Testis (tissue), 3 donors: ENCODE data around the gene KMT2A. TPM values are rescaled to one million over a fixed set of nuclear protein-coding genes. Genes with fewer than 3 reads are reported as not detected.

ENCODE experiments used
- DNase-seq: peaks from one replicate; pipeline ENCODE4 v3.0.0-alpha.2; 2019
- H3K27ac ChIP-seq, 2 donors: fragments of 200-600 bp; sonication (generic); one replicate each; pipeline ENCODE4 v1.5.1; 2019
- H3K27me3 ChIP-seq: fragments of 200-600 bp; sonication (generic); one replicate; pipeline ENCODE4 v1.5.1; 2019
- H3K36me3 ChIP-seq: fragments of 200-600 bp; sonication (generic); one replicate; pipeline ENCODE4 v1.5.1; 2017; ENCODE audit warnings: low read depth; ENCODE audit errors: missing control alignments
- H3K4me1 ChIP-seq: fragments of 200-600 bp; sonication (generic); one replicate; pipeline ENCODE4 v1.5.1; 2019
- H3K4me3 ChIP-seq, 2 donors: fragments of 200-600 bp; sonication (generic); one replicate each; pipeline ENCODE4 v1.5.1; 2017 to 2019
- H3K9me3 ChIP-seq: fragments of 200-600 bp; sonication (generic); one replicate; pipeline ENCODE4 v1.5.1; 2017
- POLR2A ChIP-seq: fragments of 450-650 bp; IDR thresholded peaks from one replicate; pipeline ENCODE4 v1.6.1; 2017; ENCODE audit warnings: antibody characterized with exemption, mild to moderate bottlenecking, moderate library complexity
- WGBS, 2 donors: methylation state at CpG; one replicate each; pipeline ENCODE4 v1.1.5; 2018; 5-methylcytosine and 5-hydroxymethylcytosine counted together
- intact Hi-C: fragments of 100-400 bp; cut with DNase I; formaldehyde crosslinking; loops from one replicate; pipeline ENCODE4 v1.15.1; 2023; ENCODE audit warnings: low total_unique reads
- polyA plus RNA-seq: library from polyadenylated mRNA; stranded (reverse); fragments of 350-450 nt; fragmentation: Illumina TruSeq; extraction: RNeasy Lipid Tissue Mini Kit (QIAGEN cat#74804); gene quantifications from one replicate; pipeline ENCODE4 v1.2.3, GENCODE V29; 2014; ENCODE audit warnings: low read depth, low replicate concordance; ENCODE audit not compliant: insufficient read depth
- total RNA-seq, 2 donors: library from RNA; depleted of rRNA; stranded (reverse); fragments of >200 nt; gene quantifications; one replicate each; pipeline ENCODE4 v1.2.3, GENCODE V29; 2016
- TF ChIP-seq, protein P1 (sequence below), 3 experiments: fragments of 450-650 bp in 2 of 3; fragments of 200-600 bp in 1 of 3; sonication (generic) in 1 of 3; IDR thresholded peaks; one replicate each; pipeline ENCODE4 v1.5.1; 2016 to 2019; ENCODE audit warnings: antibody characterized with exemption in 3 of 3, mild to moderate bottlenecking in 2 of 3, moderate library complexity in 1 of 3

The KMT2A gene
- total and polyA plus RNA-seq, 3 donors from 2014 or later, result 22.7 to 107 (median 106) TPM

- Histone ChIP-seq H3K36me3 (no peaks in the 10 kb centered on the region), H3K27ac (no peak overlapping the region), H3K4me1 (peaks cover 18% of the 10 kb centered on the region), H3K9me3 (no peaks in the 10 kb centered on the region), H3K27me3 (no peaks in the 10 kb centered on the region), H3K4me3 (no peak overlapping the region)
- TF ChIP-seq, protein P1, sequence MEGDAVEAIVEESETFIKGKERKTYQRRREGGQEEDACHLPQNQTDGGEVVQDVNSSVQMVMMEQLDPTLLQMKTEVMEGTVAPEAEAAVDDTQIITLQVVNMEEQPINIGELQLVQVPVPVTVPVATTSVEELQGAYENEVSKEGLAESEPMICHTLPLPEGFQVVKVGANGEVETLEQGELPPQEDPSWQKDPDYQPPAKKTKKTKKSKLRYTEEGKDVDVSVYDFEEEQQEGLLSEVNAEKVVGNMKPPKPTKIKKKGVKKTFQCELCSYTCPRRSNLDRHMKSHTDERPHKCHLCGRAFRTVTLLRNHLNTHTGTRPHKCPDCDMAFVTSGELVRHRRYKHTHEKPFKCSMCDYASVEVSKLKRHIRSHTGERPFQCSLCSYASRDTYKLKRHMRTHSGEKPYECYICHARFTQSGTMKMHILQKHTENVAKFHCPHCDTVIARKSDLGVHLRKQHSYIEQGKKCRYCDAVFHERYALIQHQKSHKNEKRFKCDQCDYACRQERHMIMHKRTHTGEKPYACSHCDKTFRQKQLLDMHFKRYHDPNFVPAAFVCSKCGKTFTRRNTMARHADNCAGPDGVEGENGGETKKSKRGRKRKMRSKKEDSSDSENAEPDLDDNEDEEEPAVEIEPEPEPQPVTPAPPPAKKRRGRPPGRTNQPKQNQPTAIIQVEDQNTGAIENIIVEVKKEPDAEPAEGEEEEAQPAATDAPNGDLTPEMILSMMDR (IDR thresholded peaks at IDR 0.05), result no peak
- TF ChIP-seq POLR2A, result no peak
- intact Hi-C loops, result no loop called here
- peak; percentile 56 for DNase-seq
- WGBS, 2 donors, result 55 to 66% methylated on average over 3 of the region's 3 CpGs
Measured at GRCh38 chr11:118503216-118503615, 66.9 kb downstream of the KMT2A start.

- TF ChIP-seq, protein P1 (IDR thresholded peaks at IDR 0.05), result no peak
- no peak for TF ChIP-seq POLR2A
- no peaks in the 10 kb centered on the region for H3K27me3 ChIP-seq
- no peak for DNase-seq
- no peak overlapping the region for H3K4me3 ChIP-seq
- peaks cover 3% of the 10 kb centered on the region for H3K4me1 ChIP-seq
- intact Hi-C loops, result no loop called here
- no peak overlapping the region for H3K27ac ChIP-seq
- no peaks in the 10 kb centered on the region for H3K9me3 ChIP-seq
- WGBS, 2 donors, result 88 to 92% methylated on average over 5 of the region's 5 CpGs
- no peaks in the 10 kb centered on the region for H3K36me3 ChIP-seq
Measured at GRCh38 chr11:118511601-118512000, 75.3 kb downstream of the KMT2A start.

- no peak for DNase-seq
- H3K4me3 ChIP-seq, result no peak overlapping the region
- no peaks in the 10 kb centered on the region for H3K4me1 ChIP-seq
- H3K27me3 ChIP-seq, result no peaks in the 10 kb centered on the region
- no peak overlapping the region for H3K27ac ChIP-seq
- no peaks in the 10 kb centered on the region for H3K36me3 ChIP-seq
- TF ChIP-seq, protein P1 (IDR thresholded peaks at IDR 0.05), result no peak
- no peak for TF ChIP-seq POLR2A
- intact Hi-C loops, result no loop called here
- WGBS, 2 donors, result 87 to 89% methylated on average over 7 of the region's 7 CpGs
- H3K9me3 ChIP-seq, result no peaks in the 10 kb centered on the region
Measured at GRCh38 chr11:118514103-118514502, 77.8 kb downstream of the KMT2A start.

DNA sequence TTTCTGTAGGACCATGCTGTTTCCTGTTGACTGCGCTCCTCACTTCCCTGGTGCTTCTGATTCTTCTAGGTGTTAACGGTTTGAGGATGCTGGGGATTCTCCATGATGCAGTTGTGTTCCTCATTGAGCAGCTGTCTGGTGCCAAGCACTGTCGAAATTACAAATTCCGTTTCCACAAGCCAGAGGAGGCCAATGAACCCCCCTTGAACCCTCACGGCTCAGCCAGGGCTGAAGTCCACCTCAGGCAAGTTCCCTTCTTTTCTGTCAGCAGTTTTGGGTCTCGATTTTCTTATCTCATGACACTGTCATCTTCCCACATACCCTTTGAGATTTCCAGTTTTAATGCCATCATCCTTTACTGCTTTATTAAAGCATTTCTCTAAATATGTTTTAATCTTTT is 83.3 kb downstream of the KMT2A start:
- intact Hi-C loops, result no loop called here

DNA sequence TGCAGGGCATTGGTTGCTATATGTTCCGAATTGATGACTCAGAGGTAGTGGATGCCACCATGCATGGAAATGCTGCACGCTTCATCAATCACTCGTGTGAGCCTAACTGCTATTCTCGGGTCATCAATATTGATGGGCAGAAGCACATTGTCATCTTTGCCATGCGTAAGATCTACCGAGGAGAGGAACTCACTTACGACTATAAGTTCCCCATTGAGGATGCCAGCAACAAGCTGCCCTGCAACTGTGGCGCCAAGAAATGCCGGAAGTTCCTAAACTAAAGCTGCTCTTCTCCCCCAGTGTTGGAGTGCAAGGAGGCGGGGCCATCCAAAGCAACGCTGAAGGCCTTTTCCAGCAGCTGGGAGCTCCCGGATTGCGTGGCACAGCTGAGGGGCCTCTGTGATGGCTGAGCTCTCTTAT is 85.6 kb downstream of the KMT2A start:
- no peak for TF ChIP-seq POLR2A
- TF ChIP-seq, protein P1 (IDR thresholded peaks at IDR 0.05), result no peak
- no peaks in the 10 kb centered on the region for H3K36me3 ChIP-seq
- DNase-seq, result no peak
- intact Hi-C loops, result no loop called here
- no peak overlapping the region for H3K4me3 ChIP-seq
- no peak overlapping the region for H3K27ac ChIP-seq
- WGBS, 2 donors, result 66 to 82% methylated on average over 12 to 13 of the region's 13 CpGs
- peaks cover 9% of the 10 kb centered on the region for H3K4me1 ChIP-seq
- no peaks in the 10 kb centered on the region for H3K27me3 ChIP-seq
- no peaks in the 10 kb centered on the region for H3K9me3 ChIP-seq

More for the DNA sequence above, 83.3 kb downstream of the KMT2A start:
- Histone ChIP-seq H3K27me3 (no peaks in the 10 kb centered on the region), H3K36me3 (no peaks in the 10 kb centered on the region), H3K9me3 (no peaks in the 10 kb centered on the region), H3K4me1 (peaks cover 9% of the 10 kb centered on the region), H3K27ac (no peak overlapping the region), H3K4me3 (no peak overlapping the region)
- 87 to 88% methylated on average over 6 of the region's 6 CpGs for WGBS, 2 donors
- TF ChIP-seq, protein P1 (IDR thresholded peaks at IDR 0.05), result no peak
- TF ChIP-seq POLR2A, result no peak
- DNase-seq, result no peak
